Right ventricle myocardium inferior (tissue), 1 donor: ENCODE measurements around the gene C16orf78. TPM values are rescaled to one million over a fixed set of nuclear protein-coding genes. Genes with fewer than 3 reads are reported as not detected.

Experiments
- ATAC-seq: fragments of 200-7000 bp; cut with Tn5 transposase; one replicate; pipeline ENCODE4 v1.9.1; 2020; ENCODE audit warnings: mild to moderate bottlenecking, moderate library complexity
- DNase-seq: peaks from one replicate; pipeline ENCODE4 v3.0.0; 2021; ENCODE audit errors: missing footprints
- intact Hi-C: fragments of 100-400 bp; cut with DNase I; formaldehyde crosslinking; loops from one replicate; pipeline ENCODE4 v1.11.0; 2022
- total RNA-seq: library from RNA; stranded (reverse); fragmentation: NEBNext Ultra II Directional; extraction: Animal tissue kit (Norgen Biotek cat#: 25700); gene quantifications from one replicate; pipeline ENCODE4 v1.2.1, GENCODE V29; 2021
- donor health status: DM: no; HTN: yes; CAD: no; lungs with severe emphysema.

Gene C16orf78
- total RNA-seq, 1 donor from 2014 or later: not detected

GRCh38 chr16:49442805-49443204 is 69.2 kb downstream of the C16orf78 start:
- DNase-seq (no peak), ATAC-seq (no peak)
- intact Hi-C loops: no loop called here

GRCh38 chr16:49443576-49443975 is 70.0 kb downstream of the C16orf78 start:
- ATAC-seq (no peak), DNase-seq (no peak)
- intact Hi-C loops: no loop called here

GRCh38 chr16:49446805-49447204 is 73.2 kb downstream of the C16orf78 start:
- DNase-seq (no peak), ATAC-seq (no peak)
- intact Hi-C loops: no loop called here

Other genes with a start within 250 kb of the C16orf78 start
- 0.89 TPM for gene CBLN1, start 92.0 kb upstream of the C16orf78 start, total RNA-seq